ENCODE measurements around the gene CBX6. TPM values are rescaled to one million over a fixed set of nuclear protein-coding genes. Genes with fewer than 3 reads are reported as not detected.

CBX6 gene
- total RNA-seq, 1 donor from 2014 or later: 159 TPM

DNA sequence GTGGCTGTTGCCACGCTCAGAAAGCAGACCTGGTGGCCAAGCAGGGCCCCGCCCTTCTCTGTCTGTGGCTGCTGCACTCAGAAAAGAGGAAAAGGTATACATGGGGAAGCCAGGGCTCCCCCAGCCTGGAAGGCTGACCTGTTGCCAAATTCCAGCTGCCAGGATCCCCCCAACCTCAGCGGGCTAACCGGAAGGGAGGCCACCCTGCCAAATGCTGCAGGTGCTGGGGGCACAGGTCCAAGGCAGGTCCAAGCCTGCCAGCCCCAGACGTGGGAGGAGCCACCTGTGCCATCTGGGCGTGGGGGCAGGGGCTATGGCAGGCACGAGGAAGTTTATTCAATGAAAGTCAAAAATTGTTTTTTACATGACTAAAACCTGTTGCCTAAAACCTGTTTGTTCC lies 30.8 kb downstream of the CBX6 start:
- H3K9me3 ChIP-seq: no peaks in the 10 kb centered on the region
- no peaks in the 10 kb centered on the region for H3K36me3 ChIP-seq
- TF ChIP-seq, protein P1, sequence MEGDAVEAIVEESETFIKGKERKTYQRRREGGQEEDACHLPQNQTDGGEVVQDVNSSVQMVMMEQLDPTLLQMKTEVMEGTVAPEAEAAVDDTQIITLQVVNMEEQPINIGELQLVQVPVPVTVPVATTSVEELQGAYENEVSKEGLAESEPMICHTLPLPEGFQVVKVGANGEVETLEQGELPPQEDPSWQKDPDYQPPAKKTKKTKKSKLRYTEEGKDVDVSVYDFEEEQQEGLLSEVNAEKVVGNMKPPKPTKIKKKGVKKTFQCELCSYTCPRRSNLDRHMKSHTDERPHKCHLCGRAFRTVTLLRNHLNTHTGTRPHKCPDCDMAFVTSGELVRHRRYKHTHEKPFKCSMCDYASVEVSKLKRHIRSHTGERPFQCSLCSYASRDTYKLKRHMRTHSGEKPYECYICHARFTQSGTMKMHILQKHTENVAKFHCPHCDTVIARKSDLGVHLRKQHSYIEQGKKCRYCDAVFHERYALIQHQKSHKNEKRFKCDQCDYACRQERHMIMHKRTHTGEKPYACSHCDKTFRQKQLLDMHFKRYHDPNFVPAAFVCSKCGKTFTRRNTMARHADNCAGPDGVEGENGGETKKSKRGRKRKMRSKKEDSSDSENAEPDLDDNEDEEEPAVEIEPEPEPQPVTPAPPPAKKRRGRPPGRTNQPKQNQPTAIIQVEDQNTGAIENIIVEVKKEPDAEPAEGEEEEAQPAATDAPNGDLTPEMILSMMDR (IDR thresholded peaks at IDR 0.05): no peak
- no peak for DNase-seq (ENCODE audit: low spot score in 2 of 2)
- intact Hi-C loops (cut with DNase I): no loop called here
- H3K4me1 ChIP-seq: peaks cover 0 to 28% of the 10 kb centered on the region in 2 donors
- H3K27ac ChIP-seq: no peak overlapping the region
- no peak overlapping the region for H3K4me3 ChIP-seq
- no peaks in the 10 kb centered on the region for H3K27me3 ChIP-seq

DNA sequence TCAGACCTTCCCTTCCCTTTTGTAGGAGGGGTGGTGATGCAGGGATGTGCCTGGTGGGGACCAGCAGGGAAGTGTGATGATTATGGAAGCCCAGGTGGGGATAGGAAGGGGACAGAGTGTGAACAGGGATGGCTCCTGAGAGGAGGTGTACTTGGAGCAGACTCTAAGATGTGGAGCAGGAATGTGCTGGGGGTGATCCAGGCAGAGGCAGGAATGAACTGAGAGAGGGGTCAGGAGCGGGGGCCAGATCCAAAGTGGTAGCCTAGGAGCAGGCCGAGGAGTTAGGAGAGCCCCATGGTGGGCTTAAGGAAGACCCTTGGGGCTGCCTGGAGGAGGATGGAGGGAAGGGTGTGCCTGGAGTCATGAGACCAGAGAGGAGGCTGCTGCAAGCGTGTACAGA lies 31.9 kb downstream of the CBX6 start:
- no peak overlapping the region for H3K4me3 ChIP-seq
- H3K27me3 ChIP-seq: no peaks in the 10 kb centered on the region
- no peaks in the 10 kb centered on the region for H3K9me3 ChIP-seq
- intact Hi-C loops (cut with DNase I): no loop called here
- TF ChIP-seq, protein P1 (IDR thresholded peaks at IDR 0.05): no peak
- H3K4me1 ChIP-seq: peaks cover 0 to 19% of the 10 kb centered on the region in 2 donors
- H3K36me3 ChIP-seq: no peaks in the 10 kb centered on the region
- DNase-seq (ENCODE audit: low spot score in 2 of 2): no peak
- no peak overlapping the region for H3K27ac ChIP-seq

DNA sequence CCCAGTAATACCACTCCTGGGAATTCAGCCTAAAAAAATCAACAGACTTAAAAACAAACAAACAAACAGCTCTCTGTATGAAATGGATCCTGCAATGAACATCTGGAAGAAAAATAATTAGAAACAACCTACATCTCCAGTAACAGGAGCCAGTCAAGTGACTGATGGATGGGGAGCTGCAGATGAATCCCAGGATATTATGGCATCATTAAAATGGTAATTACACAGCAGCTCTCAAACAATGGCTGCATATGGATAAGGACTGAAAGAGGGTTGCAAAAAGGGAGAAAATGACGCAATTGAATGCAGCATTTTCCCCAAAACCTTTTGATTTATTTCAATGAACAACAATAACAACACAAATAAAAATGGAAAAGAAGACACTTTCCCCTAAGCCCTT lies 32.3 kb downstream of the CBX6 start:
- TF ChIP-seq, protein P1 (IDR thresholded peaks at IDR 0.05): no peak
- Histone ChIP-seq H3K4me1 (peaks cover 0 to 16% of the 10 kb centered on the region in 2 donors), H3K27ac (no peak overlapping the region), H3K36me3 (no peaks in the 10 kb centered on the region), H3K9me3 (no peaks in the 10 kb centered on the region), H3K4me3 (no peak overlapping the region), H3K27me3 (no peaks in the 10 kb centered on the region)
- intact Hi-C loops (cut with DNase I): no loop called here
- no peak for DNase-seq (ENCODE audit: low spot score in 2 of 2)

DNA sequence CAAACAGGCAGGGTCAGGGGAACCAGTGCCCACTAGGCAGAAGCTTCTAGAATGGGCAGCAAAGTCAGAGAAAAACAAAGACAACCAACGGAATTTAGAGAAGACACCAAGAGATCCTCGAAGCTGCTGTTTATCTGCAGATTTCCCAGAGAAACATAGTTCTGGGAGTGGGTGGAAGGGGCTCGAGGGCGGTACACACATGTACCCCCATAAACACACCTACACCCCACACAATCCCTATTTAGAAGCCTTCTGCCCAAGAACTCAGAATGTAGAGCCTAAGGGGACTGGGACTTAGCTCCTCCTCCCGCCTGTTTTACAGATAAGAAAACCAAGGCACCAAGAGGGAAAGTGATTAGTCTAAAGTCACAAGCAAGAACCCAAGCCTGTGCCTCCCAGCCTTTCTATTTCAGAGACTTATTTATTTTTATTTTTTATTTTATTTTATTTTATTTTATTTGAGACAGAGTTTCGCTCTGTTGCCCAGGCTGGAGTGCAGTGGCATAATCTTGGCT lies 34.5 kb downstream of the CBX6 start:
- DNase-seq (ENCODE audit: low spot score in 2 of 2): no peak
- TF ChIP-seq, protein P1 (IDR thresholded peaks at IDR 0.05): no peak
- Histone ChIP-seq H3K4me3 (no peak overlapping the region), H3K27ac (no peak overlapping the region), H3K27me3 (no peaks in the 10 kb centered on the region), H3K9me3 (no peaks in the 10 kb centered on the region), H3K4me1 (peaks cover 0 to 8% of the 10 kb centered on the region in 2 donors), H3K36me3 (no peaks in the 10 kb centered on the region)
- intact Hi-C loops (cut with DNase I): no loop called here

DNA sequence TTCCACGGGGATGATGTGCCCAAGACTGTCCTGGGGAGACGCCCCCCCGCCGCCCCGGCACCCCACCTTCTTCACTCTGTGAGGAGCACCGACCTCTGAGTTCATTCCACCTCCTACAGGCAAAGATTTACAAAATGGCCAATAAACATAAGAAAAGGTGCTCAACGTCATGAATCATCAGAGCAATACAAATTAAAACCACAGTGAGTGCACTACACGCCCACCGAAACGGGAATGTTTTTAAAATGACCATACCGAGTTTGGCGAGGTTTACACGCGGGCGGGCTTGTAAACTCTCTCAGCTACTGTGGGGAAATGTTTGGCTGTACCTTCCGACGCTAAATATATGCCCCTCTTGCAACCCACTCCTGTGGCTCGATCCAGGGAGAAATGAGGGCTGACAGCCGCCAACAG lies 36.1 kb downstream of the CBX6 start:
- Histone ChIP-seq H3K27ac (no peak overlapping the region), H3K36me3 (no peaks in the 10 kb centered on the region), H3K4me1 (no peaks in the 10 kb centered on the region), H3K9me3 (no peaks in the 10 kb centered on the region), H3K4me3 (no peak overlapping the region), H3K27me3 (no peaks in the 10 kb centered on the region)
- TF ChIP-seq, protein P1 (IDR thresholded peaks at IDR 0.05): no peak
- intact Hi-C loops (cut with DNase I): no loop called here
- DNase-seq (ENCODE audit: low spot score in 2 of 2): no peak

DNA sequence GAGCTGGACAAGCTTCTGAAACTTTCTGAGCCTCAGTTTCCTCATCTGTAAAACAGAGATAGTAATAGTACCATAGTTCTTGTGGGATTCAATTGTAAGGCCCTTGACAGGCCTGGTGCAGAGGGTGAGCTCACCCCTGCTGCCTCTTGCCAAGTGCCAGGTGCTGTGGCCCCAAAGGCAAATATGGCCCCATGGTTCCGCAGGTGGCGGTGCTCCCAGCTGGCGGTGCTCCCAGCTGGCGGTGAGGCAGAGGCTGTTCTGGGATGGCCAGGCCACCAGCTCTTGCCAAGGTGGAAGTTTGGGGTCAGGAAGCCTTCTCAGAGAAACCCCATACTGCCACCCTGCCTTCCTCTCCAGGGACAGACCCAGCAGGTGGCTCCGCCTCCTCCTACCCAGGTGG lies 37.0 kb downstream of the CBX6 start:
- intact Hi-C loops (cut with DNase I): no loop called here

More for the DNA sequence above, 37.0 kb downstream of the CBX6 start:
- DNase-seq (ENCODE audit: low spot score in 2 of 2): no peak
- H3K27me3 ChIP-seq: no peaks in the 10 kb centered on the region
- TF ChIP-seq, protein P1 (IDR thresholded peaks at IDR 0.05): no peak
- H3K36me3 ChIP-seq: no peaks in the 10 kb centered on the region
- no peak overlapping the region for H3K4me3 ChIP-seq
- H3K4me1 ChIP-seq: no peaks in the 10 kb centered on the region
- H3K27ac ChIP-seq: no peak overlapping the region
- H3K9me3 ChIP-seq: no peaks in the 10 kb centered on the region
